ENCODE measurements around the gene HS6ST1.

HS6ST1 gene

GRCh38 chr2:128284037-128284441 lies 34.6 kb downstream of the HS6ST1 start:
- no peak overlapping the region for H3K27ac ChIP-seq
- TF ChIP-seq CTCF (conservative IDR thresholded peaks at IDR 0.05), result no peak

- 0 out of 2 replicates have a peak, but pooled peaks have one; percentile 13 for TF ChIP-seq CTCF (conservative IDR thresholded peaks at IDR 0.05)
- H3K27ac ChIP-seq, result no peak overlapping the region
These were observed 35.5 kb downstream of the HS6ST1 start for GRCh38 chr2:128282976-128283810.

- no peak for TF ChIP-seq CTCF (conservative IDR thresholded peaks at IDR 0.05)
- H3K27ac ChIP-seq, result no peak overlapping the region
These were observed 36.3 kb downstream of the HS6ST1 start for GRCh38 chr2:128282246-128282975.

GRCh38 chr2:128281852-128282245 lies 36.8 kb downstream of the HS6ST1 start:
- TF ChIP-seq CTCF (conservative IDR thresholded peaks at IDR 0.05), result no peak
- H3K27ac ChIP-seq, result no peak overlapping the region

GRCh38 chr2:128280901-128281321 lies 37.8 kb downstream of the HS6ST1 start:
- TF ChIP-seq CTCF (conservative IDR thresholded peaks at IDR 0.05), result no peak

GRCh38 chr2:128280158-128280871 lies 38.4 kb downstream of the HS6ST1 start:
- no peak for TF ChIP-seq CTCF (conservative IDR thresholded peaks at IDR 0.05)
- no peak overlapping the region for H3K27ac ChIP-seq

More at GRCh38 chr2:128280901-128281321, 37.8 kb downstream of the HS6ST1 start:
- no peak overlapping the region for H3K27ac ChIP-seq

GRCh38 chr2:128279786-128280157 lies 38.9 kb downstream of the HS6ST1 start:
- no peak for TF ChIP-seq CTCF (conservative IDR thresholded peaks at IDR 0.05)
- no peak overlapping the region for H3K27ac ChIP-seq

All from VCaP (cell line).